ENCODE measurements around the gene SPSB3.

The SPSB3 gene

GRCh38 chr16:1788095-1788707 is 5.8 kb upstream of the SPSB3 start:
- DNase-seq, result no peak

DNA sequence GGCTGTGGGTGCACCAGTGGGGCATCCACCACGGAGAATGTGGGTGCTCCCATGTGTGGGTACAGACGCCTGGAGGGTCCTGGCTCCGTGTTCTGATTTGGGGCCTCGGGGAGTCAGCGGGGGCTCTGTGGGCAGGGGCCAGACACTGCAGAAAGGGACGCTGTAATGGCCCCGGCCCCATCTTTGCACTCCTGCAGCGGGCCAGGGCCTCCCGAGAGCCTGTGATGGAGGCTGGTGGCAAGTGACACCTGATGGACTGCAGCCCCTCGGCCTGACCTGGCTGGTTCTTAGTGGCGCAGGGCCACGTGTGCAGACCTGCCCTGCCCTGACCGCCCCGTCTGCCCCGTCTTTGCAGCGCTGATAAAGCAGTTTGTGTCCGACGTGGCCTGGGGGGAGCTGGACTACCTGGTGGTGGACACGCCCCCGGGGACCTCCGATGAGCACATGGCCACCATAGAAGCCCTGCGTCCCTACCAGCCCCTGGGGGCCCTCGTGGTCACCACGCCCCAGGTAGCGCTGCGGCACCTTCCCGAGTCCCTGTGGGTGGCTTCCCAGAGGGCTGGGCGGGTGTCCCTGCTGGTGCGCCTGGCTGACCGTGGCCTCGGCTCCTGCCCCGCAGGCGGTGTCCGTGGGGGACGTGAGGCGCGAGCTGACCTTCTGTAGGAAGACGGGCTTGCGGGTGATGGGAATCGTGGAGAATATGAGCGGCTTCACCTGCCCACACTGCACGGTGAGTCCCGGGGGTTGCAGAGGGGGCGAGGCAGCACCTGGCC is 5.1 kb upstream of the SPSB3 start:
- DNase-seq, result no peak

GRCh38 chr16:1787056-1787321 is 4.6 kb upstream of the SPSB3 start:
- no peak for DNase-seq

DNA sequence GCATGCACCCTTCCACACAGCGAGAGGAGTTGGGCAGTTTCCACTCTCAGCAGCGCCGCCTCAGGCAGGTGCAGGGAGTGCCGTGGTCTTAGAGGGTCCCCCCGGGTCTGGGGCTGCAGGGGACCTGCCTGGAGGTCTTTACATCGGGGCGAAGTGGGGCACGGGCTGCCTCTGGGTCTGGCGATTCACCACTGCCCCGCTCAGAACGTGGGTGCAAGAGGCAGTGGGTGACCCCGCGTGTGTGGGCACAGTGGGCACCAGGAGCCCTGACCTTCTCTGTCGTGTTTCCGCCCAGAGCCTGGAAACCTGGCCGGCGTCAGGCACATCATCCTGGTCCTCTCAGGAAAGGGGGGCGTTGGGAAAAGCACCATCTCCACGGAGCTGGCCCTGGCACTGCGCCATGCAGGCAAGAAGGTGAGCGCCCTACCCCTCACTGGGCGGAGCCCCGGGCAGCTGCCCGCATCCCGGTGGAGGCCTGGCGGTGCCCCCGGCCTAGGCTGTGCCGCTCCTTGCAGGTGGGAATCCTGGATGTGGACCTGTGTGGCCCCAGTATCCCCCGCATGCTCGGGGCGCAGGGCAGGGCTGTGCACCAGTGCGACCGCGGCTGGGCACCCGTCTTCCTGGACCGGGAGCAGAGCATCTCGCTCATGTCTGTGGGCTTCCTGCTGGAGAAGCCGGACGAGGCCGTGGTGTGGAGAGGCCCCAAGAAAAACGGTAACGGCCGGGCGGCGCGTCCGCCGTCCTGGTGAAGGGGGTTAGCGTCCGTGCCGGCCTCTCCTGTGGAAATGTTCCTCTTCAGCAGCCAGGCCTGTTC is 4.1 kb upstream of the SPSB3 start:
- DNase-seq, result no peak

DNA sequence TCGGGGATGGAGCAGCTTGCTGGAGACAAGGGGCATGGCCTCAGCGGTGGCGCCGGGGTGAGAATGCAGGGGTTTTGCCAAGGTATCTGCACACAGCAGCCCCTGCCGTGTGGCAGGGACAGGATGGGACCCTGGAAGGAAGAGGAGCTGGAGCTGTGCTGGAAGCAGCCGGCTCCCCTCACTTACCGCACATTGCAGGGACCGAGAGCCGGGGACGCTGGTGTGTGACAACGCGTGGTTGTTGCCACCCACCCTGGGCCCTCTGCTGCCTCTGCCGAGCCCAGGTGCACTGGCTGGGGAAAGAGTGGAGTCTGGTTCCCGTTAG is 3.4 kb upstream of the SPSB3 start:
- DNase-seq, result no peak

GRCh38 chr16:1784977-1785845 is 2.8 kb upstream of the SPSB3 start:
- no peak for DNase-seq

- DNase-seq, result peak; percentile 32
Measured at GRCh38 chr16:1781758-1782407, 488 bp downstream of the SPSB3 start.

DNA sequence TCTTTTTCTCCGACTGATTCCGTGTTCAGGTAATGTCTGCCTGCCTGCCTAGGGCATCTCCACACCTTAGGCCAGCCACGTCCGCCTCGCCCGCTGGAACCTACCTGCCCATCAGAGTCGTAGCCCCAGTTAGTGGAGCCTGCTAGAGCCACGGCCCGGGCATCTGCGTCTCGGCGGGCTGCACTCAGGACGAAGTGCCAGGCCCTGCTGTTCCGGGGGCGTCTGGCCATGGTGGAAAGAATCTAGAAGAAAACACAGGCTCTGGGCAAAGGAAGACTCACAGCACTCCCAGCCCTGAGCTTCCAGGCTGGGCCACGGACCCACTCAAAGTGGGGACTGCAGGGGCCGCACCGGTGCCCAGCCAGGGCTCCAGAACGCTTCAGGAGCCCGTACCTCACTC is 1.1 kb downstream of the SPSB3 start:
- no peak for DNase-seq

GRCh38 chr16:1780677-1781072 is 1.7 kb downstream of the SPSB3 start:
- no peak for DNase-seq

DNA sequence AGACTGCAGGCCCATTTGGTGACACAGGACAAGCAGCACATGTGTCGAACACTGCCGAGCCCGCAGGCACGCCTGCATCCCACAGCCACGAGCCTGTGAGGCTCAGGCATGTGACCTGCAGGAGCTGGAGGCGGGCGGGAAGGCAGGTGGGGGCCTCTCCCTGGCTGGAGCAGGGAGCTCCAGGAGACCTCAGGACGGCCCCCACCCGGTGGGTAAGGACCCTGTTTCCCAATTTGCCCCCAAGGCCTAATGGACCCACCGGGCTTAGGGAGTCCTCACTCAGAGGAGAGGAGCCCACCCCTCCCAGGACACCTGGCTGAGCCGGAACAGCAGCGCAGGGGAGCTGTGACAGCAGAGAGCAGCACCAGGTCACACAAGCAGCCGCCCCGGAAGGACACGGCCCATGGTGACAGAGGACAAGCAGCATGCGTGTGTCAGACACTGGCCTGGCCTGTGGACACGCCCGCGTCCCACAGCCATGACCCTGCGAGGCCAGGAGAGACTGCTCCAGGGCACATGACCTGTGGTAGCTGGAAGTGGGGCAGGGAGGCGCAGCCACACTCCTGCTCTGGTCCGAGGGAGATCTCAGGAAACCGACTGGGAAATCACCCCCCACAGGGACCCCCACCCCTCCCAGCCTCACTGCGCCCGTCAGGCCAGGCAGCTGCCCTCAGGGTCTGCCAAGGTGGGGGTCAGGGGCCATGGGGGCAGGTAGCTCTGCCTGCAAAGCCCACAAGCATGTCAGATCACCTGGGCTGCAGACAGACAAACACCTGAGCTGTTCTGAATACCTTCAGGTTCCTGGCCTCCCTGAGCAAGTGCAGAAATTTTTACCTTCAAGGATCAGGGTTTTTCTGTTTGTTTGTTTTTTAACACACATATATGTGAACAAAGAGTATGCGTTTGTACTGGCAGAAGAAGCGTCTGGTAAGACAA is 2.4 kb downstream of the SPSB3 start:
- no peak for DNase-seq

DNA sequence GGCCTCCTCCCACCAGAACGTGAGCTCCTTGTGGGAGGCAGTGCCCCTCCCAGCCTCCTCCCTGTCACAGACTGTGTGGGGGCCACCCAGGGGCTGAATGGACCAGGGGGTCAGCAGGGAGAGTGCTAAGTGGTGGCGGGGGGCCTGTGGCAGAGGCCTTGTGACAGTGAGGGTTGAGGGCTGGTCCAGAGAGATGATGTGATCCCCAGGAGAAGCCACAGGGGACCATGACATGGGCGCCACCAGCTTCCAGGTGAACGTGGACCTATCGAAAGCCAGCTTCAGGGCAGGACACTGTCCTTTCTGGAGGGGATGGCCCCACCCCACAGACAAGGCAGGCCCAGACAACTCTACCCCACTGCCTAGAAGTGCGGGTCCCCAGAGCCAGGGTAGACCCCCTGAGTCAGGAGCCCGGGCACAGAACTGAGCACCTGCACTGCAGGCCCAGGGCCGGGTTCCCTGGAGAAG is 3.1 kb downstream of the SPSB3 start:
- DNase-seq, result no peak

DNA sequence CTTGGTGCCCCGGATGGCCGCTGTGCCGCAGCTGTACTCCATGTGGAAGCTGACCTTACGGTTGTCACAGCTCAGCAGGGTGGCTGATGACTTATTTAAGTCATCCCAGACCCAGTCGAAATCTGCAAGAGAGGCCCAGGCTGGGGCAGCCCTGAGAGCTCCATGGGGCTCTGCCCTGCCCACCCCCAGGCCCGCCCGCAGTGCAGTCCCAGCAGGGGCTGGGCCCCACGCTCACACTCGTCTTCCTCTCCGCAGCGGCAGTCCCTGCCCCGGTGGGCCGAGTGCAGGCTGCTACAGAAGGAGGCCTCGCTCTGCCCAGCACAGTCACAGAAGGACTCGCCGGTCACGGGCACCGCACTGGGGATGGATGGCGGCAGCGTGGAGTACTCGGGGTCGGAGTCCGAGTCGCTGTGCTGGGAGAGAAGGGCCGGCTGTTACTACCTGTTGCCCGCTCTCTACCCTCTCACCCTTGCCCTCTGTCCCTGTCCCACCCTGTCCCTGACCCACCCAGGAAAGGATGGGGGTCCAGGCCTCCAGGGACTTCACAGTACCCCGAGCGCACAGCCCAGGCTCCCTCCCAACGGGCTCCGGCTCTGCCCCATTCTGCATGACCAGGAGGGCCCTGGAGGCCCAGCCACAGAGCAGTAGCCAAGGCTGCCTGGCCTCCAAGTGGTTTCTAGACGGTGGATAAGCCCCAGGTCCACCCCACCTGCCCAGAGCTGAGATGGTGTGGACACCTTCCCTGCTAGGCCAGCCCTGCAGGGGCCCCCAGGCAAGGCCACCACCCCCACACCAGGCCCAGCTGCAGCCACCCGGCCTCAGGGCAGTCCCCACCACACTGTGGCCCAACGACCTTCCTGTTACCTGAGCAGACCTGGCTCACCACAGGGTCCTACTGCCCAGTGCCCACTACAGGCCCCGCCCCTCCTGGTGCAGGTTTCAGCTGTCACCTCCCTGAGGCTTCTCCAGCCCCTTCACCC is 3.9 kb downstream of the SPSB3 start:
- DNase-seq, result no peak

DNA sequence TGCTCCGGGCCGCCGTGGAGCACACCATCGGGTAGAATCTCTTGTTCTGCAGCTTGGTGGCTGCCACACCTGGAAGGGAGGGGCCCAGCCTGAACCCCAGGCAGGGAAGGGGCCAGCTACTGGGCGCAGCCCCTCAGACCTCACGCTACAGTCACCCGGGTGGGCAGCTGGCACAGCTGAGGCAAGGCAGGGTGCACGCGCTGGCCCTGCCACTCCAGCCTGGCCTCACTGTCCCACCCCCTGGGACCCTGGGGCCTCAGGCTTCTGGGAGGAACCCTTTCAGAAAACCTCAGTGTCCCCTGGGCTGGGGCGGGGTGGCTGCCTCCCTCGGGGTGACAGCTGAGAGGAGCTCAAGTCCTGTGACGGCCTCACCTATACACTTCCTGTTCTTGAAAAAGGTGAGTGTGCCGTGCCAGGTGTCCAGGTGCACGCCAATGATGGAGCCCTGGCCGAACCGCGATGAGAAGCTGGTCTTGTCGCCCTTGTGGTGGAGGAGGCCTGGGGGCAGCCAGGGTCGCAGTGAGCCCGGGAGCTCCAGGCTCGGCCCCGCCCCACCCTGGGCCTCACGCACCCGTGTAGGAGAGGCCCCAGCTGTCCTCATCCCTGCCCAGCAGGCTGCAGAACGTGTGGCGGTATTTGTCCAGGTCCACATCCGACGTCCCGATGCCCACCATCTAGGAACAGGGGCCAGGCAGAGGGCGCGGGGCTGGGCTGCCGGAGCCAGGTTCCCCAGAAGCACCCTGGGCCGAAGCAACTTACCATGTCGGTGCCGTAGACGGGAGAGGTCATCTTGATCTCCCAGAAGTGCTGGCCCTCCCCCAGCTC is 4.8 kb downstream of the SPSB3 start:
- DNase-seq, result no peak

- DNase-seq, result no peak
Measured at GRCh38 chr16:1776991-1777374, 5.4 kb downstream of the SPSB3 start.

- no peak for DNase-seq
Measured at GRCh38 chr16:1776672-1776955, 5.8 kb downstream of the SPSB3 start.

DNA sequence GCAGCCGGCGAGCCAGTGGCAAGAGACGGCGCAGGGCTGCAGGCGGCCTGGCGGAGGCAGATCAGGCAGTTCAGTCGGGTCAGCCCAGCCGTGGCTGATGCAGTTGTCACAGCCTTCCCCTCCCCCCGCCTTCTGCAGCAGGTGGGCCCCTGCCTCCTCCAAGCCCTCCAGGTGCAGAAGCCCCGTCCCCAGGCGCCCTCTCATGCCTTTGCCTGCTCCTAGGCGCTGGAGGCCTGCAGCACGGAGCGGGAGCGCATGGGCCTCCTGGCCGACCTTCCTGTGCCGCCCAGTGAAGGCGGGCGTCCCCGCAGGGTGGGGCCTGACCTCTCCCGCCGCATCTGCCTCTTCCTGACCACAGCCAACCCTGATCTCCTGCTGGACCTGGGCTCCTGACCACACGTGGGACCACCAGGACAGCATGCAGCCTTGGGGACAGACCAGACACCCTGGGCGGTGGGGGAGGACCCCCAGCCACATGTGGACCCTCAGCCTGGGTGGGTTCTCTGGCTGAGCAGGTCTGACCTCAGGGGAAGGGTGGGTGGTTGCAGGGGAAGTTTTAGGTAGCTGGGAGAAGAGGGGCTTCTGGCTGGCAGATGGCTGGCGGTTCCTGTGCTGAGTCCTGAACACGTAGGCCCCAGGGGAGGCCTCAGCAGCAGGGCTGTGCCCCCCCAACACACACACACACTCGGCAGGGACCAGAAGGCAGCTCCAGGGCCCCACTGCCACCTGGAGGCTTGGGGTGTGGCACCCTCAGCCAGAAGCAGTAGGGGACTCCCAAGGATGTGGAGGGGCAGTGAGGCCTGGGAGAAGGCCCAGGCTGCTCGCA is 6.3 kb downstream of the SPSB3 start:
- no peak for DNase-seq

DNA sequence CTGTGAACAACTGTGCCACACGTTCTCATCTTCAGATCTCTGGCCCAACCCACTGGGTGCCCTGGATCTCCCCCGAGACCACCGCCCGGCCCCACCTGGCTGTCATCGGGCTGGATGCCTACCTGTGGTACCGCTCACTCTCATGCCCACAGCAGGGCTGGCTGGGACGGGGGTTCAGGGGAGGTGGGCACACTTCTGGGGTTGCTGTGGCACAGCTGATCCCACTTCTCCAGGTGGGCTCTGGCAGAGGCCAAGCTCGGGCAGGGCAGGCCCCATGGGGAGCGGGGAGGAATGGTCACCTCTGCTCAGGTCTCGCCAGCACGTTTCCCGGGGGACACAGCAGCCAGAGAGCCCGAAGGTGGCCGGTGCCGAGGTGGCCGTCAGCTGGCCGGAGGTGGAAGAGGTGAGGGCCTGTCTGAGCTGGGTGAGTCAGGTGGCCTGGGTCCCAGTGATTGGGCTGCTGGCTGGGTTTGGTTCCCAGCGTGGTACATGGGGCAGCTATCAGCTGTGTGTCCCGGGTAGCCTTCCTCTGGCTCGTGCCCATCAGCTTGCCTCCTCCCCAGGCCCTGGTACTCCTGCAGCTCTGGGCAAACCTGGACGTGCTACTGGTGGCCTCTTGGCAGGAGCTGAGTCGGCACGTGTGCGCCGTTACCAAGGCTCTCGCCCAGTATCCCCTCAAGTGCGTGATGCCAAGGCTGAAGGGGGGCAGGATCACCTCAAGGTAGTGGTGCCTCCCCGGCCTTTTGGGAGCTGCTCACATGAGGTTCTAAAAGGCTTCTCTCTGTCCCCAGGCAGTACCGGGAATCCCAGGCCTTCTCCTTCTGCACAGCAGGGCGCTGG is 7.1 kb downstream of the SPSB3 start:
- DNase-seq, result no peak

DNA sequence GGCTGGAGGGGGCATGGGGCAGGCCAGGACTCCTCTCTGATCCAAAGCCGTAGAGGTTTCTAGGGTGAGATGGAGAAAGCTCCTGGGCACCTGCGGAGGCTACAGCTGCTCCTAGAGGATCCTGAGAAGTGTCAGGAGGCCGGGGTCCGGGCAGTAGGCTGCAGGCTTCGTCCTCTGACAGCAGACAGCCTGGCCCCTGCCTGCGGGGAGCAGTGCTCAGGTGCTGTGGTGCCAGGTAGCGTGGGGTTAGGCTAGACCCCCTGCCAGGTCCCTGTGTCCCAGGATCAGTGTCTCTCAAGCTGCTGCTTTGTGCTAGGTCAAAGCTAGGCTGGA is 8.0 kb downstream of the SPSB3 start:
- no peak for DNase-seq
